GM19238 (cell line): Measurements from ENCODE around the gene PCNX1.

Experiments used
- DNase-seq: peaks from one replicate; pipeline ENCODE4 v3.0.0; 2011; ENCODE audit warnings: low spot score; ENCODE audit not compliant: insufficient read length

Gene PCNX1

GRCh38 chr14:70956511-70956910 lies 49.3 kb downstream of the PCNX1 start:
- no peak for DNase-seq

DNA sequence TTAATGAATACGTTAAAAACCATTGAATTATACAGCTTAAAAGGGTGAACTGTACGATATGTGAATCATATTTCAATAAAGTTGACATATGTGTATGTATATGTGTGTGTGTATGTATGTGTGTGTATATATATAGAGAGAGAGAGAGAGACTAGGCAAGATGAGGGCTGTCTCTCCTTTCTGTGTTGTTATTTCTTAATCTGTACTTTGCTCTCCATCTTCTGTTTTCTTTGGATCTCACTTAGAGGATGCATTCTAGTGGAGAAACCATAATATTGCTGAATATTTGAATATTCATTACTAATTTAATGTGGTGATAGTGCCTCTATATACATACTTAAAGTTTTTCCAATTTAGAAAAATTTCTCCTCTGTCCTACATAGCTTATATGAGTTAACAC lies 50.5 kb downstream of the PCNX1 start:
- DNase-seq = no peak

DNA sequence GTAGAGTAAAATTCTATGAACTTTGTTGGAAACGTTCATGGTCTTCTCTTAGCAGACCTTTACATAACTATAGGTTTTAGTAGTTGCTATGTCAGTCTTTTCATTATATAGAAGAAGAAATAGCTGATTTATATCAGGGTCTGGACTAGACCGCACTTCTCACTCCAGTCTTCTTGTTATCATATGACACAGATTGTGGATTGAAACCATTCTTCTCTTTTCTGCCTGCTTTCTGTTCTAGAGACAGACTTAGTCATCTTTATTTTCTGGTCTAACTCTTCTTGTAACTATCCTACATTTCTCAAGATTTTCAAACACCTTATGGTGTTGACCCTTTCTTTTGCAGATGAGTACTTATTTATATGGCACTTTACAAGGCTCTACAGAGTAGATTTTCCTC lies 55.7 kb downstream of the PCNX1 start:
- DNase-seq = no peak

GRCh38 chr14:70964492-70964891 lies 57.2 kb downstream of the PCNX1 start:
- DNase-seq = no peak

- DNase-seq = no peak
These were observed 64.3 kb downstream of the PCNX1 start for GRCh38 chr14:70971560-70971959.

DNA sequence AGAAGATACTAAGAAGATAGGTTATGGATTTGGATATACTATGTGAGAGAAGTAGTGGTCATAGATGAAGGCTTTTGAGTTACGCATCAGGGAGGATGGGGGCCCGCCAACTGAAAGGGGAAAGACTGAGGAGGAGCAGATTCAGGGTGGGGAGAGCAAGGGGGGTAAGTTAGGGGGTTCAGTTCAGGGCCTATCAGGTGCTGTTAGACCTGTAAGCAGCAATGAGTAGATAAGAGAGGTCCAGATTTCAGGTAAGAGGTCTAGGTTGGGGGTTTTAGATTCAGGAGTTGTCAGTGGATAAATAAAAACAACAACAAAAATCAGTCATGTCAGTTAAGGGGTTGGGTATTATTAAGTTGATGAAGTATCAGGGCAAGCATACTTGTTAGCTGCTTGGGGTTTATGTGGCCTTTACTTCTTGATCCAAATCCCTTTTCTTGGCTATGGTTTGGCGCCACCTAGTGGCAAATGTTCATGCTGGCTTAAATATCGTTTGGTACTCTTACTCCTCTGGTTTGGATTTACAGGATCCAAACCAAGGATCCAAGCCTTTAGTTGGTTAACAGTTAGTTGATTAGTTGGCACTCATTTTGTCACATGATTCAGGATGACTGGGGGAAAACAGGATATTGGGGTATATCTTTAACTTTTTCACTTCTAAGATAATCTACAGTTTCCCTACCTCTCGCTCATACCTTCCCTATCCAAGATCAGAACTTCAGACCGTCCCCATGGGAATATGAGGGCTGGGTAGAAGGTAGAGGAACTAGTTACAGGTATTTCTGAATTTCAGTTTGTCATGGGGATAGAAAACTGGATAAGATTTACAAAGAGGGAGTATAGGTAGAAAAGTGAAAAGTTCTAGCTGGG lies 65.1 kb downstream of the PCNX1 start:
- peak; percentile 11 for DNase-seq

DNA sequence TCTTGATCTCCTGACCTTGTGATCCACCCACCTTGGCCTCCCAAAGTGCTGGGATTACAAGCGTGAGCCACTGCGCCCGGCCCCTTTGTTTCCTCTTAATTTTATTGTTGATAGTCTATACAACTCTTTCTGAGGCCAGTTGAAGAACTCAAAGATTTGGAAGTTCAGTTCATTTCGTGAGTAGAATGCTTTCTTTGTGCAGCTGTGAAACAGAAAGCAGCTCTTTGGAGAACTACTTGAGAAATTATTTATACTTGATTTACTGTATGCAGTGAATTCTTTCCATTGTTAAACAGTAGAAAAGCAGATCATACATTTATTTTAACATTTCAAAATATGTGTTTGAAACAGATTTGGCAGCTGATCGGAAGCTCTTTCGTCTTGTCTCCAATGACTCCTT lies 69.3 kb downstream of the PCNX1 start:
- no peak for DNase-seq

DNA sequence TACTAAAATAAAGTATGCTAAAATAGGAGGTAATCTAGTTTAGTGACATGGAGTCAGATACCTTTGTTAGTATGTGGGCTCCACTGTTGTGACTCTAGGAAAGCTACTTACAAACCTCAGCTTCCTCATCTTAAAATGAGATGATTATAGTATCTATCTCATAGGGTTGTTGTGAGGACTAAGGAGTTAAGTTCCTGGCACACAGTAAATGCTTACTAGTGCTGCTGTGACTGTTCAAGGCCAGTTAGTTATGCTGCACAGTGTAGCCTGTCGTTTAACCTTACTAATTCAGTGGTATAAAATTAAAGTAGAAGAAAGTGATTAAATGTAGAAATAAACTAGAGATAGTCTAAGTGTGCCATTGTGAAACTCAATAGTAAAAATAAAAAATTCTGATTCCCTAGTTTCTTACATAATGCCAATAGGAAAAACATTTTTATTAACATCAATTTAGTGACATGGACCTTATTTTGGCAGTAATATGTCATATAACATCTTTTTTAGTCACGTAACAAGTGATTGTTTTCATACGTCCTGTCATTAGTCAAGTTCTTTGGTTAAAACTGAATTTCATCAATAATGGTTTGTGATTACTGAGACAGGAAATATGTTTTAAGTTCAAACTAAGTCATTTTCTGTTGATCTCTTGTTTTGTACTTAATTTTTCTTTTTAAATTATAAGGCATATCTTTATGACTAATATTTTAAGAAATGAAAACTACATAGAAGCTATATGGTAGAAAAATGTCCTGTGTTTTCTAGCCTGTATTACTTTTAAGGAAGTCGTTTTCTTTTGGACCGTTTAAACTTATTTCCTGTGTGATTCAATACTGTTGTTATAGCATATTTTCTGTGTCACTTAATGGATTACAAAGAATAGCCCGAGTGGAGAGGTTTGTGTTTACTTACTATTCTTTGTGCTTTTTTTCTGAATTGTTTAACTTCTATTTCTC lies 74.0 kb downstream of the PCNX1 start:
- peak; percentile 3 for DNase-seq

DNA sequence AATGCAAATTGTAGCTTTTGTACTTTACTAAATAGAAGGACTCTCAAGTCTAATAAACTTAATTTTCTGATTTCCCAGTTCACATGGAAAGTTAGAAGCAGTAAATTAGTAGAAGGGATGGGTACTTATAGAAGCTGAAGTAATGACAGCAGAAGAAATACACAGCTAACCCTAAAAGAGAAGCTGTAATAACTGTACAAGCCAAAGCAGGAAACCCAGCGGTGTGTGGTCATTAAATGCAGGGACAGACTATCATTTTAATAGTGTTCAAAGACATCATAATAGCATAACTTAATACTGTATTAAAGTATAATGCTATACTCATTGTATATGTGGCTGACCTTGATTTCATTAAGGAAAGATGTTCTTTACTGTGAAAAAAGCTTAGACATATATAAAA lies 74.9 kb downstream of the PCNX1 start:
- no peak for DNase-seq

- no peak for DNase-seq
These were observed 79.8 kb downstream of the PCNX1 start for GRCh38 chr14:70987041-70987440.

DNA sequence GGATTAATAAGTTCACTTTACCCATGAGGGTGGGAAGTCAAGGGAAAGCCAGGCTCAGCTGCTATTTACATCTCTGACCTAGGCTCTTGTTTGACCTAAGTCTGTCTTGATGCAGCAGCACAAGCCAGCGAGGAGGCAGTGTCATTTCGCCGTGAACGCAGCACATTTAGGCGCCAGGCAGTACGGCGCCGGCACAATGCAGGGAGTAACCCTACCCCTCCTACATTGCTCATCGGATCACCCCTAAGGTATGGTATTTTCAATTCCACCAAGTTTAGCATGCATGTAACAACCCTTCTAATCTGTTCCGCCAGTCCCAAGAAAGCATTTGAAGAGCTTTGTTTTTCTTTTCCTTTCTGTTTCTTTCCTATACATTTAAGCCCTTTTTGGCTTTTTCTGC lies 81.2 kb downstream of the PCNX1 start:
- DNase-seq = no peak

DNA sequence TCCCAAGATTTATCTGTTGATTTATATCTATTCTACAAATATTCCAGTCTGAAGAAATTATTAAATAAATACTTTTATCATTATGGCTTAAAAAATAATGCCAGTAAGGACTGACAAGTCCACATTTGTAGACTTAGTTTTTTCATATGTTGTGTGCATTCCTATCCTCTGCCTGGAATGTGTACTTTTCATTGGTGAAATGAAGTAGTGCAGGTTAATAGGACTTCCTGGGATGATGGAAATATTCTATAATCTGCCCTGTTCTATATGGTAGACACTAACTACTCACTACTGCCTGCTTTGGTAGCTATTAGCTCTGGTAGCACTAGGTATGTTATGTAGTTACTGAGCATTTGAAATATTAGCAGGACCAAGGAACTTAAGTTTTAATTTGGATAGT lies 86.7 kb downstream of the PCNX1 start:
- no peak for DNase-seq

DNA sequence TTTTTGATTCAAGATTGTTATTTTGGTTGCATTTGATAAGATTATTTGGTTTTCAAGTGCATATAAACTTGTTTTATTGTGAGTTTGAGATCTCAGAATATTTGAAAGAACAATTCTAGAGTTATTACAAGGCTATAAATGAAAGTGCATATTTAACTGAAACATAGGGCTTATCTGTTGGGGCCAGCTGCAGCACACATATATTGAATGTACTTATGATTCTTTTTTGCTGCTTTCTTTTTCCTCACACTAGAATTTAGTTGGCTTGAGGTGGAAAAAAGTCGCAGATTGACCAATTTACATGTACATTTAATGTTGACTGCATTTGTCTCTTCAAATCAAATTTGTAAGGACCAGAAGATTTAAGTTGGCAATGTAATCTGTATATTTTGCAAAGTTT lies 88.0 kb downstream of the PCNX1 start:
- DNase-seq = no peak

- DNase-seq = no peak
These were observed 88.4 kb downstream of the PCNX1 start for GRCh38 chr14:70995671-70996070.

- no peak for DNase-seq
These were observed 91.9 kb downstream of the PCNX1 start for GRCh38 chr14:70999117-70999516.

DNA sequence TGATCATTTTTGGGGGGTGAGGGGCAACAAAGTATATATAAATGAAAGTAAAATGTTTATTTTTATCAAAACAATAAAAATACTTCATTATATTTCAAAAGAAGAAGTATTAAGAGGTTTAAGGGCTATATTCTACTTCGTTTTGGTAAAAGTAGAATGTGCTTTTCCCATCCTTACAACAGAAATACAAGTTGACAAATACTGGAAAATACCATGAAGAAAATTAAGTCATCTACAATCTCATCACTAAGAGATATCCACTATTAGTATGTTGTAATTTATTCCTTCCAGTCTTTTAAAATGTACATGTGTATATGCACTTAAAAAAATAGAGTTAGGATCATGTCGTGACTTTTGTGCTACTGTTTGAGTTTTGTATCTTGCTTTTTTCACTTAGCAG lies 92.8 kb downstream of the PCNX1 start:
- DNase-seq = no peak

GRCh38 chr14:71001742-71002141 lies 94.5 kb downstream of the PCNX1 start:
- DNase-seq = no peak

DNA sequence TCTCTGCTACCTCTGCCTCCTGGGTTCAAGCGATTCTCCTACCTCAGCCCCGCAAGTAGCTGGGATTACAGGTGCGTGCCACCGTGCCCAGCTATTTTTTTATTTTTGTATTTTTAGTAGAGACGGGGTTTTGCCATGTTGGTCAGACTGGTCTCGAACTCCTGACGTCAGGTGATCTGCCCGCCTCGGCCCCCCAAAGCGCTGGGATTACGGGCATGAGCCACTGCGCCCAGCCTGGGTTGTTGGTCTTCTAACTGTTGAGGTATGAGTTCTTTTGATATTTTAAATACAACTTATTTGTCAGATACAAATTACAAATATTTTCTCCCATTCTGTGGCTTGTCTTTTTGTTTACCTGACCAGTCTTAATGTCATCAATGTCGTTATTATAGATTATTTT lies 95.9 kb downstream of the PCNX1 start:
- DNase-seq = no peak

- DNase-seq = no peak
These were observed 97.2 kb downstream of the PCNX1 start for GRCh38 chr14:71004481-71004880.

DNA sequence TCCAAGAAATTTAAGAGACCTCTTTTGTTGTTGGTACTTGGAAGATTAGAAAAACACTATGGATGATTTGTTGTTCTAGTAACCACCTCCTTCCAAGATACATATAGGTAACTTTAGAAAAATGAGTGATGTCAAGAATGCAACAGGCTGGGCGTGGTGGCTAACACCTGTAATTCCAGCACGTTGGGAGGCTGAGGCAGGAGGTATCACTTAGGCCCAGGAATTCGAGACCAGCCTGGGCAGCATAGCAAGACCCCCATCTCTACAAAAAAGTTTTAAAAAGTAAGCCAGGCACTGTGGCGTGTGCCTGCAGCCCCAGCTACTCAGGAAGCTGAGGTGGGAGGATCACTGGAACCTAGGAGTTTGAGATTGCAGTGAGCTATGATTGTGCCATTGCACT lies 97.8 kb downstream of the PCNX1 start:
- DNase-seq = no peak

DNA sequence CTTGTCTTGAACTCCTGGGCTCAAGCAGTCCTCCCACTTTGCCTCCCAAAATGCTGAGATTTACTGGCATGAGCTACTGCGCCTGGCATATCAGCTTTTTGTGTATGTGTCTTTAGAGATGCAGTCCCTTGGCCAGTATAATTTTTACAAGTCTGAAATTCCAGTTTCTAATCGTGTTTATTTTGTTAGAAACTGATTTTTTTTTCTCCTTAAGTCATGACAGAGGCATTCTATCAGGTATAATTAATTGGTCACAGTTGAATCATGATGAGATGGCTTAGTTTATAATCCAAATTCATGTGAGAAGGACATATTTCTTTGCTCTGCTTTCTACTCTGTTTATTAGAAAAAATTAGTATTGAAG lies 98.9 kb downstream of the PCNX1 start:
- DNase-seq = no peak

- DNase-seq = no peak
These were observed 104.2 kb downstream of the PCNX1 start for GRCh38 chr14:71011479-71011878.

DNA sequence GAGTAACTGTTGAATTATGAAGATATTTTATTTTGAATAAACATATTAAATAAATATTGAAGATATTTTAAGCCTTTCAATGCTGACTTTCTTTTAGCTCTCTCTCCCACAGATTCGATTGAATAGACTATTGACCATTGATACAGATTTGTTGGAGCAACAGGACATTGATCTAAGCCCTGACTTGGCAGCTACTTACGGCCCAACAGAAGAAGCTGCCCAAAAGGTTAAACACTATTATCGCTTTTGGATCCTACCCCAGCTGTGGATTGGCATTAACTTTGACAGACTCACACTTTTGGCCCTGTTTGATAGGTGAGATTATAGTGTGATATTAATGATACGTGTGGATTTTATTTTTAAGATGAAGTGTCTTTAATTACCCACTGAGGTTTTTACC lies 105.6 kb downstream of the PCNX1 start:
- no peak for DNase-seq
